GM21390 (cell line): ENCODE data around the gene GALNT2.

ENCODE experiments used
- ATAC-seq: cut with Tn5 transposase; IDR thresholded peaks from one replicate; pipeline ENCODE4 v1.9.1; 2021; ENCODE audit not compliant: unreplicated experiment

The GALNT2 gene

DNA sequence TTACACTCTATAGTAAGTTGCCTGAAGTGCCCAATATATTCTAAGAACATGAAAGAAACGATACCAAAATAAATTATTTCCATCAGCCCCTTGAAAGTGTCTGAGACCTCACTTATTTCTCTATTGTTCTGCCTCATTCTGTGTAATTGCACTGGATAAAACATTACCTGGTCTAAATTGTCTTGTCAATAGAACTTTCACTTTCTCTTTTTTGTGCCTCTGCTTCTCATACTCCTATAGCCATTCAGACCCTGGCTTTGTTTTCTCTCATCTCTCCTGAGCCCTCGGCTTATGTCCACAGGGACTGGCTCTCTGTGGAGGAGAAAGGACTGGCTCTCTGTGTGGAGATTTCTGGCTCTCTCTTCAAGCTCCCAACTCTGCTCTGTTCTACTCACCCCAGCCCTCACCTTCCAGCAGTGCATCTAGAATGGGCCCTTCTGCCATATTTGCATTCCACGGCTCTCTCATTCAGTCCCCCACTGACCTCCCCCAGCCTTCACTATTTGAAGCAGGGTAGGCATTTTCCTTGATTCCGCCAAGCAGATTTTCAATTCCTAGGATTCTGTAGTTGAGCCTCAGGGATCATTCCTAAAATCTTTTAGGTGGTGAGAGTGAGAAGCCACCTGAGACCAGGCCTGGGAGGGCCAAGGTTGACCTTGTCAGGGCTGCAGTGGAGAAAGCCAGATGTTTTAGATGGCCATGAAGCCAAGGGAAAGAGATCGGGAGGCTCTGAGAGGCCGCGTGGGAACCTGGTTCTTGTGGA, 15.9 kb upstream of the GALNT2 start:
- ATAC-seq = no peak

DNA sequence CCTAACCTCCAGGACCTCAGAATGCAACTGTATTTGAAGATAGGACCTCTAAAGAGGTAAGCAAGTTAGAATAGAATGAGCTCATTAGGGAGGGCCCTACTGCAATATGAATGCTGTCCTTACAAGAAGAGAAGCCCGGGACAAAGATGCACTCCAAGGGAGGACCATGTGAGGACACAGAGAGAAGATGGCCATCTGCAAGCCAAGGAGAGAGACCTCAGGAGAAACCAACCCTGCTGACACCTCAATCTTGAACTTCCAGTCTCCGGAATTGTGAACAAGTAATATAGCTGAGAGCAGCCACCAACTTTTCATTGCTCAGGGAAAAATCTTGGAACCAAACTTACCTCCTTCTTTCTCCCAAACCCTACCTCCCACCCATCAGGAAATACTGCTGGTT, 15.0 kb upstream of the GALNT2 start:
- ATAC-seq = no peak

DNA sequence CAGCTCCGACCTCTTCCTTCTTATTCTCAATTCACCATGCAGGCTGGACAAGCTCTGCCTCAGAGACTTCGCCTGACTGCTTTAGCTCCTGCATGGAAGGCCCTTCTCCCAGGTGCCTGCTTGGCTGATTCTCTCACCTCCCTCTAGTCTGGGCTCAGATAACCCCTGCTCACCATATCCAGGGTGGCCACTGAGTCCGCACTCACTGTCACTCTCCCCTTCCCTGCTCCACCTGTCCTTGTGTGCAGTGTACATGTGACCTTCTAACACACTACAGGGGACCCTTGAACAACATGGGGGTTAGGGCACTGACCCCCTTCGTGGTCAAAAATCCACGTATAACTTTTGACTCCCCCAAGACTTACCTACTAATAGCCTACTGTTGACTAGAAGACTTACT, 14.4 kb upstream of the GALNT2 start:
- no peak for ATAC-seq

DNA sequence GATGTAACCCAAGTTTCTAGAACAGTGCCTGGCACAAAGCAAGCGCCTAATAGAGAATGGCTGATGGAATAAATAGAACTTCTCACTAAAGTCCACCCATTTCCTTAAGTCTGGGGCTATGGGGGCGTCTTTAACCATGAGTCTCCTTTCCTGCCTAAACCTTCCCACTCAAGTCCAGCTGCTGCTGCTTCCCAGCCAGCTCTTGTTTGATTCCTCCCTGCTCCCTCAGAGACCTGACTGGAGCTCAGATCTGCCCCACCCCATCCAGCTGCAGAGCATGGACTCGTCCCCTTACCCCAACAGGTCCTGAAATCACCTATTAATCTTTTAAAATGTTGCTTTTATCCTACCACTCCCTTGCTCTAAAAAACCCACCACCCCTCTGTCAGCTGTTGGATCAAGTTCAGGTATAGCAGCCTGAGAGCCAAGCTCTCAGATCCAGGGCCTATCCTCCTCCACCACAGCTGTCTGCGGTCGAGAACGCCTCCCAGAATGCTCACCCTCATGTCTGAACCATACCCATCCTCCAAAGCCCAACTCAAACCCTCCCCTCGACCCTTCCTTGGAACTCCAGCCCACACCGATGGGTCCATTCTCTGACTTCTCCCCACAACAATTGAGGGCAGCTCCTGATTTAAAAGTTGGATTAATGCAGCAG, 12.8 kb upstream of the GALNT2 start:
- ATAC-seq = no peak

DNA sequence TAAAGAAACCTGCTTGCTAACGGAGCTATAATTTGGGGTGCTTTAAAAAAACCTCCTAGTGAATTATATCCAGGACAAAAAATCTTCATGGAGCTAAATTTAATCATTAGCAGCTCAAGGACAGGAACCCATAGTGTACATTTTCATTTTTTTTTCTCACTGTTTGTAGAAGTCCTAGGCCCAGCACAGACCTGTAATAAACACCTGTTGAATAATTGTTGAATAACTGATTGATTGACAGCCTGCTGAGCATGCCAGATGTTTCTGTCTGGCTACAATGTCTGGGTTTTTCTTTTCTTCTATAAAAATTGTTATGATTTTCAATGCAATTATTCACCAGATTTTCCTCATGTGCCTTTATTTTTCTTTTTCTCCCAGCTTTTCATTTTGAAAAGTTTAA, 10.9 kb upstream of the GALNT2 start:
- no peak for ATAC-seq

DNA sequence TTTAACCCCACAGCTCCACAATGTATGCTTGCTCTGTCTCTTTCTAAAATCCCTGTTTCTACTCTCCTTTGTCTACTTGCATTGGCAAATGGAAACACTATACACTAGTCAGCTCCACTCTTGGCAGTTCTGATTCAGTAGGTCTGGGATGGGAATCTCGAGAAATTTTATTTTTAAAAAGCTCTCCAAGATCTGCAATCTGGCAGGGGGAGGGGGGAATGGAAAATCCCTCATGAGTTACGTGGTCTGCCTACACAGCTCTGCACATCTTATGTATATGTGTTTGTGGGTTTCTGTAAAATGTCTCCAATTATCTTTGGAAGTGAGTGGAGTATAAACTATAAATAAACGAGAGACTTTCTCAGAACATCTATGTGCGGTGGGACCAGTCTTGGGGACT, 9.9 kb upstream of the GALNT2 start:
- ATAC-seq = no peak

DNA sequence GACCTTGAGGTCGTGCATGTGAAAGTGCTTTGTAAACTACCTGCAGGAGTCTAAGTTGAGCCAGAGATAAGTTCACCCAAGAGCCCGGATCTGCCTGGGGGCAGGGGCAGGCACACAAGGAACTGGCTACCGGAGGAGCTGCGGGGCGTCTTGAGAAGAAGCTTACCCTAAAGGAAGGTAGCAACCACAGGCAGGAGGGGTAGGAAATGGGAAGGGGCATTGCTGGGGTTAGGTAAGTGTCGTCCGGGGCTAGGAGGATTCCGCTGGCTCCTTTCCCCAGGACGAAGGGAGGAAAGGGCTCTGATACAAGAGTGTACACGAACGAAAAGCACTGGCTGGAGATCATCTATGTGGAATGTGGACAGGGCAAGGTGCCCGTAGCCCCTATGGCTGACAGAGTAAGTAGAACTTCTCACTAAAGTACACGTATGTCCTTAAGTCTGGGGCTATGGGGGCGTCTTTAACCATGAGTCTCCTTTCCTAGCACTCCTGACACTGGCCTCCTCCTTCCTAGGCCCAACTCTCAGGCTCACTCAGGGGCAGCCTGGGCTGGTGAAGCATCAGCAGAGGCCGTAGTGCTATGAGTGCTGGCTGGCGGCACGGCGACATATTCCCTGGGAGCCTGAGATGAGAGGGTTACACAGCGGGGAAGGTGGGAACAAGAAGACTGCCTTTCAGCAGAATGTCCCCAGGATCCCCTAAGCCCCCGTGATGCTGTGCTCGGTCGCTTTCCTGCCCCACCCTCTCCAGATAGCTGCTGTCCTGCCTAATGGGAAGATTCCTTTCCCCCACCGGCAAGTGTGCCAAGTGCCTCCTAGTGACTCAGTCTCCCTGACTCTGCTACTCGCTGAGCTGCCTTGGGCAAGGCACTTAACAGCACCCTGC, 9.1 kb upstream of the GALNT2 start:
- no peak for ATAC-seq

DNA sequence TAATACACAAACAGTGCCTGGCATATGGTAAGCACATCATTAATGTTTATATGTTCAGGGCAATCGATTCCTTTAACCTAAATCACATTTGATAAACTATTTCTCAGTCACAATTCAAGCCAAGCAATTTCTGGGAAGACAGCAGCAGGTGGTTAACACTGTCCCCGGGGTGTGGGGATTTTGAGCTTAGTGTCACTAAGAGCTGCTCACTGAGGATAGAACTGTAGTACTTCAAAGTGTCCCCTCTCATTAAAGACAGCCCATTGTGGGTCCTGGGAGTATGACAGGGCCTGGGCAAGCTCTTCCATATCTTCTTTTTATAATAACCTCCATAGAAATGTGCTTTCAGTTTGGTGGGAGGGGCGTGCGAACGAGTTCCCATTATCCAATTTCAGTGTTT, 8.4 kb upstream of the GALNT2 start:
- no peak for ATAC-seq

DNA sequence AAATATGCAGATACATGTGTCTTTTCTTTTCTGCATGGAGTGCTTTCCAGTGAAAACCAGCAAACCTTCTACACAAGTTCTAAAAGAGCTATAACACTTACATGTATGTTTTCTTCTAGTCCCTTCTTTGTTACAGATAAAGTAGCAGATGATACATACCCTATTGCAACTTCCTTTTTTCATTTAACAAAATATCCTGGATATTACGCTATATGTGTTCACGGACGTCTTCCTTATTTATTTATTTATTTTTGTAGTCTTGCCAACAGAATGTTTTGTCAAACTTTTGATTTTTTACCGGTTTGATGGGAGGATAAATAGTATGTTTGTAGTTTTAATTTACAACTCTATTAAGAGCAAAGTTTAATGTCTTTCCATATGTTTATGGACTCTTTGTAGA, 5.2 kb upstream of the GALNT2 start:
- no peak for ATAC-seq

DNA sequence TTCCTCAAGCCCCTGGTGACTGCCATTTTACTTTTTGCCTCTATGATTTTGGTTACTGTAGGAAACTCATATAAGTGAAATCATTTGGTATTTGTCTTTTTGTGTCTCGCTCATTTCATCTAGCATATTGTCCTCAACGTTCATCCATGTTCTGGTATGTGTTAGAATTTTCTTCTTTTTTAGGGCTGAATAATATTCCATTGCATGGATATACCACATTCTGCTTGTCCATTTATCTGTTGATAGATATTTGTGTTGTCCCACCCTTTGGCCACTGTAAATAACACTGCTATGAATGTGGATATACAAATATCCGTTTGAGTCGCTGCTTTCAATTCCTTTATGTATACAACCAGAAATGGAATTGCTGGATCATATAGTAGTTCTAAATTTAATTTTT, 4.5 kb upstream of the GALNT2 start:
- ATAC-seq = no peak

DNA sequence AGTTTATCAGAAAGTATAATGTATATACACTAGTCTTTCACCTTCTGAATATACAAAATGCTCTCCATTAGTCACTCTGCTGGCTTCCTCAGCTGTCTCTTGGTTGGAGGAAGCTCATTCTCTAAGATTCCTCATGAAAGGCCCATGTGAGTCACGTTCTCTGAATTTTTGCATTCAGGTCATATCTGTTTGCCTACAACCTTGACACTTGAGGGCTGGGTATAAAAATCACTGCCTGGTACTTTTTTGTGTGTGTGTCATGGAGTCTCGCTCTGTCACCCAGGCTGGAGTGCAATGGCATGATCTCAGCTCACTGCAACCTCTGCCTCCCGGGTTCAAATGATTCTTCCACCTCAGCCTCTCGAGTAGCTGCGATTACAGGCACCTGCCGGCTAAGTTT, 2.8 kb upstream of the GALNT2 start:
- ATAC-seq = no peak

DNA sequence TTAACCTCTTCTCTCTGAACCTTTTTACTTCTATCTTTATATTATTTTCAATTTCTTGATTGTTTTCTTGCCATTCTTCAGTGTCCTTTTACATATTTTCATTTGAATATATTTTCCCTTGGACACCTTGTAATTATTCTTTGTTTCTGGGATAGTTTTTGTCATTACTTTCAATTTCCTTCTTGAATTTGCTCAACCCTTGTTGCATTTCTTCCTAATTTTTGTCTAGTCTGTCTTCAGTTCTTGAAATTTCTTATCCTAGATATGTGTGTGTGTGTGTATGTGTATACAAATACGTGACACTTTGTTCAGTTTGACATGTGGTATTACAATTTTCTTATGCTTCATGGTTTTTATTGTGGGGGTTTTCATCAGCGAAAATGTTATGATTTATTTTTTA, 1.9 kb upstream of the GALNT2 start:
- no peak for ATAC-seq

DNA sequence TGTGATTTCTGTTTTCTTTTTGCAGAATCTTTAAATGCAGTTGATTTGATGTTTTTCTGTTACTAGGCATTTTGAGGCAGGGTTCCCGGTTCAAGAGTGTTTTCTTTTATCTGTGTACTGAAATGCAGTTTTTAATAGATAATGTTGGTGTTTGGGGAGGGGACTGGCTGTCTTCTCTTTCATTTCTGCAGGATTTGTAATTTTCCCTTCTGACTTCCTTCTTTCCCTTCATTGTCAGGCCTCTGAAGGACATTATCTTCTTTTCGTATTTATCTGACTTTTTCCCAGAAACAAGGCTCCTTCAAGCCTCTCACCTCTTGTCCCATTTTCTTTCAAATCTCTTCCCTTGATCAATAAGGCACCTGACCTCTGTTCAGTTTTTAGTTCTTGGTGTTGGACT, 1.5 kb upstream of the GALNT2 start:
- no peak for ATAC-seq

DNA sequence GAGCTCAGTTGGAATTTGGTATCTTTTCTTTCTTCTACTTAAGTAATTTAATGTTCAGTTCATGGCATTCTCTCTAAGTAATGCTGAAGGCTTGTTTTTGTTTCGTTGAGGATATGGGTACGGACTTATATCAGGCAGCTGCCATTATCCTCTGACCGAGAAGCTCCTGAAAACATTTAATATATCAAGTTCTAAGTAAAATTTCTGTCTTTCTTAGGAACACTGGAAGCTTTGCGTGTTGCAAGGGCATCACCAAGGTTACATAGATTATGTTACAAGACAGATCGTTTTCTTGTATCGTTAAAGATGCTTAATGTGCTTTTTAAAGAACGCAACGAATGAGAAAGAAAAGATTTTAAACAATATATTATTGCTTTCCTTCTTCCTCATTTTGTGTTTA, 1.0 kb upstream of the GALNT2 start:
- ATAC-seq = no peak

DNA sequence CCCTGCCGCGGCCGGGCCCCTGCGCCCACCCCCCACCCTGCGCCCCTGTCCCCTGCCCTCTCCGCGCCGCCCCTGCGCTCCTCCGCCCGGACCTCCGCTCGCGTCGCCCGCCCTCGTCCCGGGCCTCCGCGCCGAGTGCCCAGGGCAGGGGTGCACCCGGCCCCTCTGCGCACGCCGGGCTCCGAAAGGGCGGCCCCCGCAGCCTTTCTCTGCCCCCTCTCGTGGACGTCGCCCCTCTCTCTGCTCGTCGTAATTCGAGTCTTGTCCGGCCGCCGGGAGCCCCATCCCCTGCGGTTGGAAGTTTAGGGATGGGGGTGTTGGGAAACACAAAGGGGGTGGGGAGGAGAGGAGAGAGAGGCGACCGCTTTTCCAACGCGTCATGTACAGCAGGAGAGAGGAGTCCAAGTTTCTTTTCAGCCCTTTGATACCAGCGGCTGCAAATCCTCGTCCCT, 407 bp downstream of the GALNT2 start:
- peak; percentile 20 for ATAC-seq

DNA sequence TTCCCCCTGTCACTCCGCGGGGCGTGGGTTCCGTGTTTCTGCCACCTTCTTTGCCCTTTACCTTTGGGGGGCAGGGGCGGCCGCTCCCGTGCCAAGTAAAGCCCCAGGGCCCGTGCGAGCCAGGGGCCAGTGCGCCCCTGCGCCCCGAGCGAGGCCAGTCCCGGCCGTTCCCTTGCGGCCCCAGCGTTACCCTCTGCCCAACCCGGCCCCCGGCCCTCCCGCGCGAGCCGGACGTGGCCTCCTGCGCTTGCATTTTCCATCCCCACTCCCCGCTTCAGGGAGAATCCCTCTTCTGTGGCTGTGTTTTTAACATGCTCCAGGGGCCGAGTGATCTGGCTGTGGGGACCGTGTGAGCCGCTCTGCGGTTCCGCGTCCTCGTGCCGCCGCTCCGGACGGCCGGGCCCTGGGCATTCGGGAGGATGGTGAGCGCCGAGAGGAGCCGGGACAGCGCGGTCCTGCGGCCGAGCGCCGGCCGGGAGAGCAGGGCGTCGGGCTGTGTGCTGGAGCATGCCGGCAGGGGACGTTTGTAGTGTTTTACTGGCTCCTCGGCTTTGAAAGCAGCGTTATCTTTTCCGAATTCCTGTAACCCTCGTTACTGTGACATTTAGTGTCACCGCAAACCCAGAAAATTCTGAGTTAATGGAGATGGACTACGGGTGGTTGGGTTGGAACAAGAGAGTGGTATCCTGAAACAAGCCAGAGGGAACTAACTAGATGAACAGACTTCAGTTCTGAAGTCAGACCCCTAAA, 1.0 kb downstream of the GALNT2 start:
- ATAC-seq = no peak

DNA sequence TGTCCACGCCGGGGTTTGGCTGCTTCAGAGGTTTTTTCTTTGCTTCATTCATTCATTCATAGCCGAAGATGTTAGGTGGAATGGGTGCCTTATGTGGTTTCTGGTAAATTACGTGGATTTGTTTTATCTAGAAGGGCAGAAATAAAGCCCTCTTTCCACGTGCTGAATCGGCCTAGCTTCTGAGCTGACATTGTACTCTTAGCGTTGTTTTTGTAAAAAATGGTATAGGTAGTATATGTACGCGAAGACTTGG, 1.5 kb downstream of the GALNT2 start:
- ATAC-seq = no peak

DNA sequence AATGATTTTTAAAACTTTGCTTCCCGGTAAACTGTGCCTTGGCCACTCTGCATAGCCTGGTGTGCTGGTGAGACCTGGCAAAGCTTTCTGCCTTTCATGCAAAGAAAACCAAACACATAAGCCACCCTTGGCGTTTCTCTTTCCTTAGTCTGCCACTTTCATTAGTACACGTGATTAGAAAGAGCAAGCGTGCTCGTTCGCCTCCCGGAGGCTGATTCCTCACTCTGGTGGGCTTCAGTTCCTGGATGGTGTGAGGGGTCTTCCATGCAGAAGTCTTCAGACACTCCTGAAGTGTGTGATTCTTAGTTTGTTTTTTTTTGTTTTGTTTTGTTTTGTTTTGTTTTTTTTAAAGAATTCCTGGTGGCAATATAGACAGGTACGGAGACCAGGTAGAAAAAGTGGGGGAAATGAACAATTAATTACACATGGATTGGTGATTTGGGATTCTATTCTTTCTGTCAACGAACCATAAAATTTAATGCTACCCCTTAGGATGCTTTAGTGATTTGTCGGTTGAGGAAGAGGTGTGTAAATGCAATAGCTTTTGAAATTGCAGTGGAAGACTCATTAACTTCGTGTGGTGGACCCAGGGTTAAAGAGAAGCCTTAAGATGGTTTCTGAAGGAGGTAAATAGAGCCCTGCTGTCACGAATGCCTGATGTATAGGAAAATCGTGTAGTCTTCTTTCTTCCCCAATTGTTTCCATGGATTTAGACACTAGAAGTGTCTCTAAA, 2.1 kb downstream of the GALNT2 start:
- ATAC-seq = no peak

DNA sequence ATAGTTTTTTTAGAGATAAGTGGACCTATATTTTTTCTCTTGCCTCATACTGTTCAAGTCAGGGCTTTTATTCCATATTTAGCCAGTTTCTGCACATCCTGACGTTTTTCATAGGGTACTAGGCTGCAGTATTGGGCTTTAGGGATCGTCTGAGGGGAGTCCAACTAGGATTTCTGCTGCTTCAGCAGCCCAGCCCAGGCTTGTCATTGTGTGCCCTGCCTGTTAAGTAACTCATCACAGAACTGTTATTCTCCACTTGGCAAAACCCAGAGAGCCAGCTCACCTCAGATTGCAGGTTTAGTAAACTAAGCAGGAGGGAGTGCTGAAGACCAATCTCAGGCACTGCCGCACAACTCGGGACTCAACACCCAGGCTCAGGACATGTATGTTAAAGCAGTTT, 2.8 kb downstream of the GALNT2 start:
- no peak for ATAC-seq

DNA sequence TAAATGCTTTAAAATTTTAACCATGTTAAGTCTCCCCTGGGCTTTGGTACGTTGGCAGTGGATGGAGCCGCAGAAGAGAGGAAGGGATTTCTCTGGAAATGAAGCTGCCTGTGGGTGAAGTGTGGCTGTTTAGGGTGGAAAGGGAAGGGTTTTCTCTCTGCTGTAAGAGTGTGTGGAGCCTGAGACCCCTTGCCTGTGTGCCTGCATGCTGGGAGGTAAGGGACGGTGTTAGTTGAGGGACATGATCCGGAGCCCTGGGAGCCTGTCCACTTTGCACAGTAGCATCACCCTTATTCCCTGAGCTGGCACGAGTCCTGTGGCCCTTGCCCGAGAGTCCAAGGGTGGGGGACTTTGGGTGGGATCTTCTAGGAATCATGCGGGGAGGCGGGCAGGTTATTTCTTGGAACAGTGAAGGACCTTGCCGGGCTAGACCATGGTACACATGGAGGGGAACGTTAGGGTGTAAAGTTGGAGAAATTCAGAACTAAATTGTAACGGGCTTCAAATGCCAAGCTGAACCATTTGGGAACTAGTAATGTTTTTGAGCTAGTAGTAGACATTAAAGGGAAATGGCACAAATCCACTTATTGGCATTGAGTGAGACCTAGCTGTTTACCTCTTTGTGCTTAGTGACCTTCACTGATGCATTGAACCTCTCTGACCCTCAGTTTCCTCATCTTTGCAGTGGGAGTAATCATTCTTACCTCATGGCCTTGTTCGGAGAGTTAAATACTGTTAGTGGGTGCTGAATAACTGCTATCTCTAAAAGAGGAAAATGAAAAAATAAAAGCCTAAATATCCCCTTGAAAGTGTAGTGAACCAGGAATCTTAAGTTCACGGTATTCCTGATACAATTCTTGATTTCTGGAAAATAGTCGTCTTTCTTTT, 3.5 kb downstream of the GALNT2 start:
- ATAC-seq = no peak
